T-helper 2 cell treated with Interferon-gamma antibody and Interleukin-4, amounts not matched to agents 100 ng/mL and 5 ng/mL, for 36 hours (primary cell): Measurements from ENCODE around the gene SORL1. TPM values are rescaled to one million over a fixed set of nuclear protein-coding genes. Genes with fewer than 3 reads are reported as not detected.

Experiments used
- intact Hi-C: fragments of 100-400 bp; cut with micrococcal nuclease; formaldehyde crosslinking; loops from one replicate; pipeline ENCODE4 v1.15.1; 2023
- total RNA-seq: library from RNA; stranded (reverse); gene quantifications from 2 replicates; pipeline ENCODE4 v1.2.3, GENCODE V29; 2022

The SORL1 gene
- total RNA-seq, 1 donor from 2014 or later = 110 TPM

DNA sequence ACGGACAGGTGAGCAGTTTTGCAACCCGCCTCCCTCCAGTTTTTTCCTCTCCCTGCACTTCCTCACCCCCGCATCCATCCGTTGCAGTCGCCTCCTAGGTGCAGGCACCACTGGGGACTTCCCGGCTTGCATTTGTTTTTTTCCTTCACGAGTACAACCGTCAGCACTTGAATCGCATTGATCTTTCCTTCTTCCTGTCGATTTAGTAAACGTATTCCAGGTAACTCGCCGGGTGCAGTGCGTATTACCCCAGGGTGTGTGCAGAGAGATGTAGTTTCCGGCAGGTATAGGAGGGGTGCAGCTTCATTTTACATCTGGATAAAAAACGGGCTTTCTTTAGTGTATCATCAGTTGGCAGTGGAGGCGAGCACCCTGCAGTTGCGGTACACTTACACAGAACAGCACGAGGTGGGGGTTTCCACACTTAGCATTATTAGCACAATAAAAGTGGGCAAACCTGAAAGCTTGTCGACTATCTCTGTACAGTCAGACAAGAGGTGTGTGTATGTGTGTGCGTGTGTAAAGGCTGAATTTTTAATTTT, 566 bp downstream of the SORL1 start, which contains the start of gene SORL1-AS1:
SORL1-AS1 (minus strand) TSS at position 359 of the 542 bp plus-strand sequence.
- intact Hi-C loops = loop anchor here (1.0 kb wide), 3 partner anchors 12 to 139 kb away; no protein-coding TSS in a partner anchor

DNA sequence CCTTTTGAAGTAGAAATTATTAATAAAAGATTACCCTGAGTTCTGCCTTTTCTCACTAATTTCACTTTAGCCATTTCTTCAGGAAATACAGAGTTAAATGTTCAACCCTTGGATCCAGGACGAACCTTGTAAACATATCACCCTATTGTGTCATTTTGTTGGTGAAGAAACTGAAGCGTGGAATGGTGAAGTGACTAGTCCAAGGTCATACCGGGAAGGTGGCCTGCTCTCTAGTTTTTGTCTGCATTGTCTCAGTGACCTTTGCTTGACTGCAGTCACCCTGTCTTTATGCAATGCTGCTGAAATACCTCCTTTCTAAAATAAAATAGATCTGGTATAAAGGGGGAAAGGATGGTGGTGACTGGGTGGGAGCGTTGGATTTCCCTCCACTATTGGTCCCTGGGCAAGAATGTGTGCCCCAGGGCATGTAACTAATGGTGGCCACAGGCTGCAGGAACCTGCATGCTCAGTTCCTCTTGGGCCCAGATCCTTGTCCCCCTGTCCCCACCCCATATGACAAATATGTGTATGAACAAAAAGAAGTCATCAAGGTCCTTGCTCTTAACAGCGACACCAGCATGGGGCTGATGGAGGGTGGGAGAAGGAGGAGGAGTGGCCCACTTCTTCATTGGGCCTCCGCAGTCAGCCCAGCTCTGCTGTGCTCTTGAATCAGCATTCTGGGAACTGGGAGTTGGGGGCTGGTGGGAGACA, 1.6 kb downstream of the SORL1 start:
- intact Hi-C loops = no loop called here

DNA sequence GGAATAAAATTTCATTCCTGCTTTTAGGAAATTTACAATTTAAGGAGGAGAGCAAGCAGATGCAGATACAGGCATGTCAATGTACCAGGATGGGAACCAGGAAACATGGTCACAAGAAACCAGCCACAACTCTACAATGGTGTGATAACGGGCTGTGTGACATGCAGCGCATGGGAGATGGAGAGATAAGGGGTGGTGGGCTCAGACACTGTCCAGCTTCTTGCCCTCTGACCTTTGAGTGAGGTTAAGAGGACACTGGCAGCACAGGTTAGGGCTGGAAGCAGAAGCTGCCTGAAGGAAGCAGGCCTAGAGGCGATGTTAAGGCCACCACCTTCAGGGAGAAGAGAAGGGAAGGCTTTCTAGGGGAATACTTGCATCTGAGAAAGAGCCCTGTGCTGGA, 3.0 kb downstream of the SORL1 start:
- intact Hi-C loops = no loop called here

DNA sequence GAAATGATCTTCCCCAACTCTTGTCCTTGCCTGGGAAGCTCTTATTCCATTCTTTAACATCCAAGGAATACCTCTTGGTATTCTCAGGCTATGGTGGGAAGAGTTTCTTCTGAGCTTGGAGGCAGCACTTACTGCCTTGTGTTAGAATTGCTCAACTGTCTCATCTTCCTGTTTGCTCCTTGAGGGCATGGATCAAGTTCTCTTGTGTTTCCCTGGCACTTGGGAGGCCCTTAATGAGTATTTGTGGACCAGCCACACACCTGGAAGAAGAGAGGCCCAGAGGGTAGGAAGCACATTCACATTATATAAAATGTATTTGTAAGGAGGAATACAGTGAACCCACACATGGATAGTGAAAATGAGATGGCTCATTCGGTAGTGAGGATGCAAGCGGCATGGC, 4.0 kb downstream of the SORL1 start:
- intact Hi-C loops = no loop called here

DNA sequence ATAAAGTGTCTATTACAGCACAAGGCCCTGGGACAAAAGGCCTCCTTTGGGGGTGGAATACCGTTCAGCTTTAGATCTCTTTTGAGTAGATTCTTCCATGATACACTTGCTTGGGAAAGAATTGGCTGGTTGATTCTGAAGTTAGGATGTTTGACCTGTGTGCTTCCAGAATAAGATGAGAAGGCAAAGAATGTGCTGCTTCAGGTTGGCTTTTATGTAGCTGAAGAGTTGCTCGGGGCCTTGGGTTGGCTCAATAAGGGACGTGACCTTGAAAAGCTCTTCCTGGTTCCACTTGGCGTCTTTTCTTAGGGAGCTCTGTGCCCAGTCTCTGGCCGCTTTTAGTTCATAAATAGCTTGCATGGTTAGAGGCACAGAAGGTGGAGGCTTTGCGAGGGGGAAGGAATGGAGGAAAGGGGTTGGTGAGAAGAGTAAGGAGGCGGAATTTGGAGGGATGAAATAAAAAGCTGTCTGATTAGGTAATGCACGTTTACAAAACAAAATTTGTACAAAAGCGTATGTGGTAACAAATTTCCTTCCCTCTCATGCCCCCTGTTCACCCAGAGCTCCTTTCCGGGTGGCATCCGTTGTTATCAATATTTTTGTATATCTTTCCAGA, 4.8 kb downstream of the SORL1 start:
- intact Hi-C loops = no loop called here

DNA sequence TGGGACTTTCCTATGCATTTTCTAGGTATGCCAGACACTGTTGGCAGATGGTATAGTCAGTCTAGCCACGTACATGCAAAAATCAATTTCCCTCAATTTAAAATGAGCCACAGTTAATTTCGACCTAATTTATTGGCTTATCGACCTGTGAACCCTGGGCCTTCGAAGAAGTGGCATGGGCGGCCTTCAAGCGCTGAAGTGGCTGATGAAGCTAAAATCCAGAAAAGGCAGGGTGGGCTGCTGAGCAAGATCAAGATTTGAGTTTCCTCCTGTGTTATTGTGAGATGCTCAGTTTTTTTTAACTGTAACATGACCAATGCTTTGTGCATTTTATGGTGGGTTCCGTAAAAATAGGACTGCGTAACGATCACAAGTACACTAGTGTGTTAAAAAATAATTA, 6.4 kb downstream of the SORL1 start:
- intact Hi-C loops = no loop called here

DNA sequence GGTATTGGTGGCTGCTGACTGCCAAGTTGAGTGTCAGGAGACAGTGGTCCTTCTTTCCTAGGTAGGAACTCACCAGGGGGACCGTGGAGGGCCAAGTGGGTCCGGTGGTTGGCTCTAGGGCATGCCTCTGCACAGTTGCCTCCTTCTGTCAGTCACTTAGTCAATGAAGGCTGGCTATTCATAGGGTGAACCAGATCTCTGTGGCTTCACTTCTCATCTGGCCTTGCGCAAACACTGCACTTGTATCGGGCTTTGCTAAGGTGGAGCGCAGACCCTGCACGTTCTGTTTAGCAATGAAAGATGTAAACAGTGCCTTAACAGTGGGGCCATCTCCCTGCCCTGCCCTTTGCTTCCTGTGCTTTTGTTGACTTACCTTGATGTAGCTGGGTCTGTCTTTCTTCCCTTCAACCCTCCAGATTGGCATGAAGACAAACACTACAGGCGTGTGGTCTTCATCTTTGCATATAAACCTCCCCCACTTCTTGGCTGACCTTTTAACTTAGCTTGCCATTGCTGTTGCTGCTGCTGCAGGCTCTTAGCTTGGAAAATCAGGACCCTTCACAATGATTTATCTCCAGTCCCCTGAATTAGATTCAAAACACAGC, 7.4 kb downstream of the SORL1 start:
- intact Hi-C loops = loop anchor here (10.0 kb wide), 2 partner anchors 85 to 1605 kb away; partner anchors contain the start of gene HSPA8

DNA sequence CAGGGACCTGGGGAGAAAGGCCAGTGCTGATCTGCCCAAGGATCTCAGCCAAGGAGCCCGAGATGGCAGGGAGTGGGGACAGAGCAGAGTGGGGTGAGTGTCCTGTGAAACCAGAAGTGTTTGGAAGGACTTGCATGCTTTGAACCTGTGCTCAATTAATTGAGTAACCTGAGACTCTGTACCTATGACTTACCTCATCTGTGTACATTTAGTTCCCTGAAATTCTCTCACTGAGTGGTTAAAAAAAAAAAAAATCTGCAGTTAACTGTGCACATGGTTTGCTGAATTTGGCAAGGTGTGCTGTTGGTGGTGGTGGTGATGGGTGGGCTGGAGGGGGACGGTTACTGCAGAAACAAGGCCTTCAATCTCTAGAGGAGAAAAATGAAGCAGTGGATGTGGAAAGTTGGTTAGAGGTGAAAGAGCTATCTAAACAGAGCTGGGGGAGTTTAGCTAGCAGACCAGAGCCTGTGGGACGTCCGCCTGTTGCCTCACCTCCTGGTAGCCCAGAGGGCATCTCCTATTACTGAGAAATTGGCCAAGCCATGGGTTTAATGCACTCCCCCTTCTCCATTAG, 8.9 kb downstream of the SORL1 start:
- intact Hi-C loops = loop anchor here (10.0 kb wide), 2 partner anchors 84 to 1604 kb away; partner anchors contain the start of gene HSPA8

DNA sequence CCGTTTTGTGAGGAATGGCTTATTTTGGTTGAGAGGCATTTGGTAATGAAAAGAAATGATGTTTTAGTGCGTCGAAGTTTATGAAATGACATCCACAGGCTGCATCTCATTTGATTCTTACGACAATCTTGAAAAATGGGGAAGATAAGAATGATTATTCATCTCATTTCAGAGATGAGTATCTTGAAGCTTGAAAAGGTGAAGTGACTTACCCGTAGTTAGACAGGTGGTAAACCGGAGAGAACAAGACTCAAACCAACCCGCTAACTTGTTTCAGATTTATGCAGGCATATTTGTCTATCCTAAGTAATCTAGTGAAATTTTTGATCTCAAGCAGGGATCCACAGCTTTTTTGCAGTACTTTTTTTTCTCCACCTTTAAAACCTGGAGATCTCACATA, 9.7 kb downstream of the SORL1 start:
- intact Hi-C loops = loop anchor here (10.0 kb wide), 2 partner anchors 83 to 1603 kb away; partner anchors contain the start of gene HSPA8

DNA sequence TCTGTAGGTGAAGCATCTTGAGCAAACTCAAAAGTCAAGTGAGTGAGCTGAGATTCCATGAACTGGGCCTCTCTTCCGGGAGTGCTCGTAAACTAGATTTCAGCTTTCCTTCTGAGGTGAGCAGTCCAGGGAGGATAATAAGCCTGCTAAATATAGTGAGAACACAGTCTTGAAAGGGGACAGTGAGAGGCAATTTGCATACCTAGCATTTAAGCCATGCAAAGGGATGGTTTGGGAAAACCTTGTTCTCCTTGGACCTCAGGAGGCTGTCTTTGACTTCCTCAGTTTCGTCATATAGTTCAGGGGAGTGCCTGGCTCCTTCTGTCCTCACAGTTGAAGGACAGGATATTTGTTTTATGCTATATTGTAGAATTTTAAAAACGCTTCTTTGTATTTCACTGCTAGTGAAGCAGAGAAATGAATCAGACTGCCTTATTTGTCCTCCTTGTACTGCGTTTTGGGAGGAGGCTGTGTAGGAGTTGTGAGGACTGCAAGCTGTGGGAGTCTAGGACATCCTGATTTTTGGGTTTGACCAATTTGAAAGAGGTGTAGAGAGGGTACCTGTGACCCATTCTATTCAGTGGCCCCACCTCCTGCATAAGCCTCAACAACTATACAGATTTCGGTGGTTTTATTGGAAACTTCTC, 11.7 kb downstream of the SORL1 start:
- intact Hi-C loops = loop anchor here (1.0 to 10.0 kb wide), 4 partner anchors 12 to 1601 kb away; partner anchors contain the start of genes HSPA8, SORL1 and SORL1-AS1

DNA sequence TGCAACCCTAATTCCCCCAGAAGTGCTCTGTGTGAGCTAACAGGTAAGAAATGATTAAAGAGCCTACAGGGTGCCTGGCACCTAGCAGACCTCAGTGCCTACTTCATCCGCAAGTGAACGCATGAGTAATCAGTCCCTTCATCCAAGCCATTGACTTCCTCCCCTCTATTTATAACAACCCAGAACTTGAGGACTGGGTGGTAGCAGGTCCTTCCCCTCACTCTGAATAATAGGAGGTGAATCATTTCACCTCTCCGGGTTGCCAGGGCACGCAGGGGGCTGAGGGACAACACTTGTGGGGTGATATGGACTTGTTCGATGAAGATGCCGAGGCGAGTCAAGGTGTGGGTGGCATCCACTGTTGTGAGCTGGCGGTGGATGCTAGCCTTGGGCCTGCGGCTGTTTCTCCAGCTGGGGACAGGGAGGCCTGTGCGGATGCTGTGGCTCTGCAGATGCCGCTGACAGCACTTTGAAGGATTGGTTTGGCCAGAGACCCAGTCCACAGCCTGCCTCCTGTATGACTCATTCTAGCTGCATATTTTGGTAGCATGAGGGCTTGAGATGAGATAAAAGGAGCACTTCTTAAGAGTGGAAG, 12.3 kb downstream of the SORL1 start:
- intact Hi-C loops = loop anchor here (1.0 to 10.0 kb wide), 4 partner anchors 12 to 1600 kb away; partner anchors contain the start of genes HSPA8, SORL1 and SORL1-AS1

DNA sequence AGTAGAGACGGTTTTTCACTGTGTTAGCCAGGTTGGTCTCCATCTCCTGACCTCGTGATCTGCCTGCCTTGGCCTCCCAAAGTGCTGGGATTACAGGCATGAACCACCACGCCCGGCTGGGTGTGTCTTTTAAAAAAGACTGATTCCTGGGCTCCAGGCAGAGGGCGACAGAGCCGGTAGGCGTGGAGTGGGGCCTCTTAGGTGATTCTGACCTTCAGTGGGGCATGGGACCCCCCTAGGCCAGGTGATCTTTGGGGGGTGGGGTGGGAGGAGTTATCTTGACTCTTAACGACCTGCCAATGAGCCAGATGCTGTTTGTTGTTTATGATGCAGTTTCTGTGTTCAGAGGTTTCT, 13.6 kb downstream of the SORL1 start:
- intact Hi-C loops = loop anchor here (10.0 kb wide), 2 partner anchors 79 to 1599 kb away; partner anchors contain the start of gene HSPA8

DNA sequence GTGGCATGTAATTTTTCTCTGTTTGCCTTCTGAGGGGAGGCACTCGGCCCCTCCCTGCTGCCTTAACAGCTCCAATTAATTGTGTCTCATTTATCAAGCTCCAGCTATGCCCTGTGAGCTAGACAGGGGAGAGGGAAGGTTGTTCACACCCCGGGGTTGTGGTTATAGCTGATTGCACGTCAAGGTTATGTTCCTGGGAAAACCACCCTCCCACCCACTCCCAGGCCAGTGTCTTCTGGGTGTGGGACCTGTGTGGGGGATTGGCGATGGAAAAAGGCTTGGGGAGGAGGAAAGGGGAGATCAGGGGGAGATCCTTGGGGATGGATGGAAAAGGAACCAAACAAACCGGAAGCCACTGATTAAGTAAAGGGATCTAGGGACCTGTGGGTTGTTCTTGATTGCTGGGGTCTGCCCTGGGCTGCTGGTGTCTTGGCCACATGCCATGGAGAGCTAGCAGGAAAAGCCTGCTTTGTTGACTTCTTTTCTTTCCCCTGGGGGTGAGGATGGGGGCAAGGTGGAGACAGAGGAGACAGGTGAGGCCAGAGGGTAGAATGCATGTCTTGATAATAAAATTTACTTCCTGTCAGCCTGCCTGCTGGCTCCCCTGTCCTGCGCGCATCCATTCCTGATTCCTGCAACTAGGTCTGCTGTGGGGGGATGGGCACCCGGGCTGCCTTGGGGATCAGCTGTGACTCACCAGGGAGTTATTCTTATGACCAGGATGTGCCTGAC, 14.1 kb downstream of the SORL1 start:
- intact Hi-C loops = loop anchor here (10.0 kb wide), 2 partner anchors 79 to 1599 kb away; partner anchors contain the start of gene HSPA8

DNA sequence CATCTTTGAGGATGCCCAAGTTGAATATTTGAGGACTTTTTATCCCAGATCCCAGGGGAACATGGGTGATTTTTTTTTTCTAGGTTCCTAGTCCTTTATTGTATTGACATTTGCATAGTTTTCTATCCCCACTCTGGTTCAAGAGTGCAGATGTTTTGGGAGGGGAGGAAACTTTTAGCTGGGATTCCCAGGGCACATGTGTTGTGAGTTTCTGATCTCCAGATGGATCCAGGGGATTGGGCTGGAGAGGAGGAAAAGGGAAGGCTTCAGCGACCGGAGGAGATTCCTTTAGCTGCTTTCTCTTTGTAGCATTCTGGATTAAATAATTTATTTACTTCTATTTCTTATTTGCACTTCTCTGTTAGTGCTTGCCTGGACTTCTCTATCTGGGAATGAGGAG, 15.4 kb downstream of the SORL1 start:
- intact Hi-C loops = loop anchor here (10.0 kb wide), 2 partner anchors 77 to 1597 kb away; partner anchors contain the start of gene HSPA8

DNA sequence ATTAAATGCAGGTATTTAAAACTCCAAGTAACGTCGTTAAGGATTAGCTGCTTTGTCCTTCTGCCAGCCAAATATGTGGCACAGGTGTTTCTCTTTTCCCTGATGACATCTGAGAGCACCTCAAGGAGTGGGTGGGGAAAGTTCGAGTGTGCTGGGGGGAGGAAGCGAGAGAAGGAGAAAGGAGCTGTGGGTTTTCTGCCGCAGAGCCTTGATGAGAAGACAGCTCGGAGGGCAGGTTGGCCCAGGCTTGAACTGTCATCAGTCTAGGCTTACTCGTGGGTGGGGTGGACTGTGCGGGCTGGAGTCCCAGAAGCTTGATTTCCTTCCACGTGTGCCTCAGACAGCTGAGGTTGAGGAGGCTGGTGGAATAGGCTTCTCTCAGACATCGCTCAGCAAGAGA, 15.9 kb downstream of the SORL1 start:
- intact Hi-C loops = loop anchor here (10.0 kb wide), 2 partner anchors 77 to 1597 kb away; partner anchors contain the start of gene HSPA8

DNA sequence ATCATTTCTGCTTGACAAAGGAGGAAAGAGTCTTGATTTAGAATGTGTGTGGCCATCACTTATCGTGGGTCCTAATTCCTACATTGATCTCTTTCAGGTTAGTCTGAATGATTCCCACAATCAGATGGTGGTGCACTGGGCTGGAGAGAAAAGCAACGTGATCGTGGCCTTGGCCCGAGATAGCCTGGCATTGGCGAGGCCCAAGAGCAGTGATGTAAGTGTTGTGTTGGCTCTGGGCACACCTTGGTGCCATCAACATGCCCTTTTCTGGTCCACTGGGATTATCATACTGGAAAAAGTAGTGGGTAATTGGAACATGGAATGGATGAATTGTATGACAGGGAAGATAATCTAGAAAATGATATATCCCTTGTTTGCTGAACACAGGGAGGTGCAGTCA, 17.8 kb downstream of the SORL1 start:
- intact Hi-C loops = loop anchor here (10.0 kb wide), 2 partner anchors 75 to 1595 kb away; partner anchors contain the start of gene HSPA8

DNA sequence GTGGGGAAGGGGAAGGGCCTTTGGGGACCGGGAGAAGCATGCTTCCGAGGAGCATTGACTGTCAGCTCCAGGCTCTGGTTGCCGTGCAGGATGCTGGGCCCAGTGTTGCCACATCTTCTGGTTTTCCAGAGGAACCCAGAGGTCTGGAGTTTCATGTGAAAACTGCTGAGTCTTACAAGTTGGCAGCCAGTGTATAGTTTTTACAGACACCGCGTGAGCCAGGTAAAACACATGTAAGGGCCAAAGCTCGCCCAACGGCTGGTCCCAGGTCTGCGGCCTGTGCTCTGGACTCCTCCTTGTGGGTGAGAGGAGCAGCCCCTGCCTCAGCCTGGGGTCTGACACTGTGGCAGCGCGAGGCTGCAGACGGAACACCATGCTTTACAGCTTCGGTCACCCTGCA, 19.1 kb downstream of the SORL1 start:
- intact Hi-C loops = no loop called here

DNA sequence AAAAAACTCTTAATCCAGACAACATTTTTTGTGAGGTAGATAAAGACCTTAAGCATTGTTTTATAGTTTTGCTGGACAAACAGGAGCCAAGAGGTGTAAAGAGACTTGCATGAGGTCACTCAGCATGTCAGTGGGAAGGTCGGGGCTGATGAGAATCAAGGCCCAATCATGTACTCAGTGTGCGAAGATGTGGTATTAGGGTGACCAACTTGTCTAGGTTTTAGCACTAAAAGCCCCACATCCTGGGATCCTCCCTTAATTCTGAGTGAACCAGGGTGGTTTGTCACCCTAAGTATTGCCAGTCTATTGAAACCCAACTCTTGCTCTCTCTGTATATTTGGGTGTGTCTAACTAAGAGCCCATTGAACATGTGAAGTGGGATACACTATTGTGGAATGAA, 20.2 kb downstream of the SORL1 start:
- intact Hi-C loops = no loop called here

DNA sequence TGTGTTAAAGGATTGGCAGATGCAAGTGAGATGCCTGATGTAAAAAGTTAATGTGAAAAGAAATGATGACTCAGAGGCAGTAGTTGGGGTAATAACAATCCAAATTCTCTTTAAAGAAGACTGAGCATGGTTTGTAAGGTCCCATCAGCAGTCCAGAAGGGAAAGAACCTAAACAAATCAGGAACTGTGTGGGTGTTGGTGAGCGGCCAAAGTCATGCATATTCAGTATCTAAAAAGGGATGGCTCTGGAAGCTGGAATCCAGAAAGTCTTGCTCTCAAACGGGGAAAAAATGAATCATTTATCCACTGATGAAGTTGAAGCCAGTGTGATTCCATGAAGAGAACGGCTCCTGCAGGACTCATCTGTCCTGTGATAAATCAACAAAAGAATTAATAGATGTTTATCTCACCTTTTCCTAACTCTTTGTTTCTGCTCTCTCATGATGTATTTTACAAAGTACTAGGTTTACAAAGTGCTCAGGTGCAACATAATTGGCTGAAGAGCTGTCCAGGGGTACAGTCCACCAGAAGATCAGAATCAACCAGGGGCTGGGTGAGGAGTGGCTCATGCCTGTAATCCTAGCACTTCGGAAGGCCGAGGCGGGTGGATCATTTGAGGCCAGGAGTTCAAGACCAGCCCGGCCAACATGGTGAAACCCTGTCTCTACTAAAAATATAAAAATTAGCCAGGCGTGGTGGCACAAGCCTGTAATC, 21.1 kb downstream of the SORL1 start:
- intact Hi-C loops = no loop called here
